Stimulated activated naive CD4-positive, alpha-beta T cell treated with Interleukin-2 at 50 U/mL for 16 hours (primary cell): ENCODE measurements around the gene LIN7B.
"Not testable (repeated sequence)": the region's sequence is repeated elsewhere in the genome, so short reads cannot be mapped to it uniquely, and the experiment has no call there.

ENCODE experiments used
- DNase-seq: peaks from one replicate; lab custom pipeline; 2025; lab: John Stamatoyannopoulos, UW

The LIN7B gene

DNA sequence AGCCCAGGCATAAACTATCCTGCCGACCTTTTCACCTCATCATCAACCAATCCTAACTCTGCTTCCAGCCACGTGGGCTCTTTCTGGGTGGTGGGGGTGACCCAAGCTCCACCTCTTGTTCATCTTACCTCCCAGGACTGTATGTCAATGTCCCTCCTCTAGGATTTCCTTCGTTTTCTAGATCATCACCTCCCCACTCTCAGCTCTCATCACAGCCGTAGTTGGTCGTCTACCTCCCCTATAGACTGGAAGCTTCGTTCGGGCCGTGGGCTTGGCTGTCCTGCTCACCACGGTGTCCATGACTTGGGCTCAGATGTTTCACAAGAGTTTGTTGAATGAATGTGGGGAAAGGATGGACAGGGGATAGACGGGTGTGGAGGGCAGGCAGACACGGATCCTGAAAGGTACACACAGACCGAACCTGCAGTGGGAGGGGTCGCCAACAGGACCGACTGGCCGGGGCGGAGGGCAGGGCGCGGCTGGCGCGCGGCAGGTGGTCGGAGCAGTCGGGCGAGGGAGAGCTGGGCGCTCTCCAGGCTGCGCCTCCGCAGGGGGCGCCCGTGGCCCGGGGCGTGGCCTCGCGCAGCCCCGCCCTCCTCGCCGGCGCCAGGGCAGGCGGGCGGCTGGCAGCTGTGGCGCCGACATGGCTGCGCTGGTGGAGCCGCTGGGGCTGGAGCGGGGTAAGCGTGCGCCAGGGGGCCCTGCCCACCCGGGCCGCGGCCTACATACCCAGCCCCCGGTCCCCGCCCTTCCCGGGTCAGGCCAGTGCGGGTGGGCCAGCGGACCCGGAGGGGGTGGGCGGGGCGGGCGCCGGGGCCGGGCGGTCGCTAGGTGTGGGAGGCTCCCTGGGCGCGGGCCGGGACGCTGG lies at the start of gene LIN7B:
Gene LIN7B, plus strand, starts transcription at position 609 of the 868 bp plus-strand sequence. Its CDS starts 35 bp downstream, at position 644.
- DNase-seq: peak; percentile 62

- DNase-seq: no peak
These were observed 49.2 kb upstream of the LIN7B start, which contains the start of gene NTF4 for GRCh38 chr19:49064768-49065611. Gene NTF4, minus strand, starts transcription at chr19:49064818. Its CDS starts 2,821 bp downstream, at chr19:49061997.

- no peak for DNase-seq
These were observed 48.2 kb upstream of the LIN7B start for GRCh38 chr19:49065905-49066512.

DNA sequence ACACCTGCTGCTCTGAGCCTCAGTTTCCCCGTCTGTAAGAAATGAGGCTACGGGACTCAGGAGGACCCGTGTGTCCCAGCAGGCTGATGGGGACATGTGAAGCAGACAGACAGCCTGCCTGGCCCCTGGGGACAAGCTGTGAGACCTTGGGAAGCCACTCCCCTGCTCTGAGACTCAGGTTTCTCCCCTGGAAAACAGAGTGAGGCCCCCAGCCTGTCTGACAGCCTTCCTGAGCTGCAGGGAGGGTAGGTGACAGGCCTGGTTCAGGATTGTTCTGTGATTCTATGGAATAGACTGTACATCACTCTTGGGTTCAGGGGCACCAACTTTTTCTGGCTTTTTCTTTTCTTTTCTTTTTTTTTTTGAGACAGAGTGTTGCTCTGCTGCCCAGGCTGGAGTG lies 46.6 kb upstream of the LIN7B start:
- no peak for DNase-seq

DNA sequence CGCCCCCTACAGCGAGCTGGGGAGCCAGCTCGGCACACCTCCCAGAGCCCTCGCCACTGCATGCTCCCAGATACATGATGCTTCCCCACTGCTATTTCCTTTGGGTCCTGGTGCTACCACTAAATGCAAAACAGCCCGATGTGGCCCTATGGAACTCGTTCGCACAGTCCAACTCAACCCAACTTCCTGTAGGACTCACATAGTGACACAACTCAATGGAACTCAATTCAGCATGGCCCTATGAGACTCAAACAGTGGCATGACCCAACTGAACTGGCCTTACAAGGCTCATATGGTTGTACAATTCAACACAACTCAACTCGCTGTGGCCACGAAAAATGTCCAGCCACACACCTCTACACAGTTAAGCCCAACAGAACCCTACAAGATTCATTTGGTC lies 45.1 kb upstream of the LIN7B start:
- DNase-seq: no peak

DNA sequence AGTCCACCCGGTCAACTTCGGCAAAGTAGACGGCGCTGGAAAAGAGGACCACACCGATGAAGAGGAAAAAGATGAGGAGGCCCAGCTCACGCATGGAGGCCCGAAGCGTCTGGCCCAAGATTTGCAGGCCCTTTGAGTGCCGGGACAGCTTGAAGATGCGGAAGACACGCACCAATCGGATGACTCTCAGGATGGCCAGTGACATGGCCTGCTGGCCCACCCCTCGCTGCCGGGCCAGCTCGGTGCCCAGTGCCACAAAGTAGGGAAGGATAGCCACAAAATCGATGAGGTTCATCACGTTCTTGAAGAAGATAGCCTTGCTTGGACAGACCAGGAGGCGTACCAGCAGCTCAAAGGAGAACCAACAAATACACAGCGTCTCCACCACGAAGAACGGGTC lies 43.8 kb upstream of the LIN7B start:
- no peak for DNase-seq

GRCh38 chr19:49071860-49072547 lies 42.2 kb upstream of the LIN7B start:
- DNase-seq: no peak

- no peak for DNase-seq
These were observed 40.4 kb upstream of the LIN7B start for GRCh38 chr19:49073514-49074378.

- DNase-seq: not testable (repeated sequence)
These were observed 39.3 kb upstream of the LIN7B start for GRCh38 chr19:49074869-49075268.

DNA sequence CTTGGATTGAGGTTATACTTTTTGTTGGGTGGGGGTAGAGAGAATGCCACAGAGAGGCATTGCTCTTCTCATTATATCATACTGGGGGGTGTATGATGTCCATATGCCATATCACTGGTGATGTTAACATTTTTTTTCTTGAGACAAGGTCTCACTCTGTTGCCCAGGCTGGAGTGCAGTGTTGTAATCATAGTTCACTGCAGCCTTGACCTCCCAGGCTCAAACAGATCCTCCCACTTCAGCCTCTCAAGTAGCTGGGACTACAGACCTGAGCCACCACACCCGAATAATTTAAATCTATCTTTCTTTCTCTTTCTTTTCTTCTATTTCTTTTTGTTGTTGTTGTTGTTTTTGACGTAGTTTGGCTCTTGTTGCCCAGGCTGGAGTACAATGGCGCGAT lies 33.8 kb upstream of the LIN7B start:
- no peak for DNase-seq

DNA sequence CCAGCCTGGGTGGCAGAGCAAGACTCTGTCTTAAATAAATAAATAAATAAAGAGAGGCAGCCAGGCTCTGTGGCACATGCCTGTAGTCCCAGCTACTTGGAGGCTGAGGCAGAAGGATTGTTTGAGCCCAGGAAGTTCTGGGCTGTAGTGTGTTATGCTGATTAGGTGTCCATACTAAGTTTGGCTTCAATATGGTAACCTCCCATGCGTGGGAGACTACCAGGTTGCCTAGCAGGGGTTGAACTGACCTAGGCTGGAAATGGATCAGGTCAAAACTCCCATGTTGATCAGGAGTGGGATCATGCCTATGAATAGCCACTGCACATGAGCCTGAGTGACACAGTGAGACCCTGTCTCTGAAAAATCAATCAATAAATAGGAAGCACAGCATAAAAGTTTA lies 32.9 kb upstream of the LIN7B start:
- no peak for DNase-seq

- DNase-seq: no peak
These were observed 29.8 kb upstream of the LIN7B start for GRCh38 chr19:49084206-49085019.

- DNase-seq: peak; percentile 96
These were observed 28.9 kb upstream of the LIN7B start, which contains the start of gene SNRNP70 for GRCh38 chr19:49085020-49085867. Gene SNRNP70, plus strand, starts transcription at chr19:49085451. Its CDS starts 964 bp downstream, at chr19:49086415.

GRCh38 chr19:49085868-49086232 lies 28.3 kb upstream of the LIN7B start:
- DNase-seq: no peak

- no peak for DNase-seq
These were observed 27.9 kb upstream of the LIN7B start for GRCh38 chr19:49086296-49086695.

GRCh38 chr19:49091391-49092038 lies 22.7 kb upstream of the LIN7B start:
- DNase-seq: no peak

- DNase-seq: no peak
These were observed 21.5 kb upstream of the LIN7B start for GRCh38 chr19:49092686-49093085.
